ENCODE measurements around the gene HAUS3. TPM values are rescaled to one million over a fixed set of nuclear protein-coding genes. Genes with fewer than 3 reads are reported as not detected.

HAUS3 gene
- total and polyA plus RNA-seq, 2 of the 8 experiments (the other 6 are each of a cell fraction or from before 2014, with no cell fraction given) = 3.2 to 14.8 TPM

DNA sequence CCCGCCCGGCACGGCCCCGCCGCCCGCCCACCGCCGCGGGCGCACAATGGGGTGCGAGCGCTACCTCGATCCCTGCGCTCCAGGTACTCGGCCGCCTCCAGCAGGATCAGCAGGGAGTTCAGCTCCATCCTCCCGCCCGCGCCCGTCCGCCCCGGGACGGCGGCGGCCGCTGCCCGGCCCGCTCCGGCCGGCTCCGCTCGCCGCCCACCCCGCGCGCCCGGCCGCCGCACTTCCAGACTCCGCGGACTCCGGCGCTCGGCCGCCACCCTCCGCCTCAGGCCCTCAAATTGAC is 19.9 kb upstream of the HAUS3 start, which contains the start of gene MXD4:
Gene MXD4, minus strand, starts transcription at position 257 of the 292 bp plus-strand sequence. Its CDS starts 129 bp downstream, at position 128.
- Histone ChIP-seq H4K20me1 (replicated peaks in 1 of 2; ENCODE audit: control insufficient read depth in 1 of 2, insufficient read depth in 2 of 2, low read length in 2 of 2) (peaks cover 0 to 6% of the 10 kb centered on the region in 2 experiments), H3K4me3 (ENCODE audit: extremely low read depth in 1 of 4, insufficient read depth in 2 of 4, low read depth in 3 of 4, low read length in 4 of 4) (peak within 1 kb of the TSS; percentile 51 to 89 (median 59)), H2AFZ (ENCODE audit: low read length) (peak within 1 kb of the TSS; percentile 29; the same call in 1 of the 2 replicates), H3K18ac (ENCODE audit: extremely low read depth, low read length) (no peak within 1 kb of the TSS; the same call in 1 of the 2 replicates), H3K79me2 (ENCODE audit: control insufficient read depth in 1 of 2, insufficient read depth in 2 of 2, low read length in 2 of 2) (no peaks in the 10 kb centered on the region), H3K79me1 (ENCODE audit: low read depth, low read length) (no peaks in the 10 kb centered on the region), H2BK20ac (ENCODE audit: low read length) (no peak within 1 kb of the TSS), H2BK12ac (ENCODE audit: low read depth, low read length) (no peak within 1 kb of the TSS), H3K9me3 (ENCODE audit: insufficient read depth in 2 of 2, low read depth in 1 of 2, low read length in 1 of 2) (no peaks in the 10 kb centered on the region), H3K9ac (replicated peaks in 1 of 4; ENCODE audit: extremely low read depth in 1 of 4, low read depth in 3 of 4, low read length in 3 of 4) (peak within 1 kb of the TSS in 3 of 4 experiments; percentile 8 to 80 (median 28); a peak in 5 of 7 replicates), H3K4me2 (ENCODE audit: insufficient read depth in 1 of 2, low read depth in 2 of 2, low read length in 2 of 2) (peak within 1 kb of the TSS; percentile 65 to 96), H2AK5ac (ENCODE audit: low read depth, low read length) (no peak within 1 kb of the TSS), H4K8ac (ENCODE audit: extremely low read depth, insufficient read depth, low read length) (peak within 1 kb of the TSS; percentile 89), H3K23me2 (ENCODE audit: low read depth, low read length) (peaks cover 10% of the 10 kb centered on the region; the same call in 1 of the 2 replicates), H2BK120ac (replicated peaks; ENCODE audit: low read depth, low read length) (no peak within 1 kb of the TSS), H3K36me3 (ENCODE audit: control insufficient read depth in 2 of 4, insufficient read depth in 4 of 4, low read length in 3 of 4) (no peaks in the 10 kb centered on the region; a peak in 1 of 8 replicates), H3K23ac (ENCODE audit: insufficient read length) (no peak within 1 kb of the TSS), H2BK5ac (ENCODE audit: low read depth, low read length) (no peak within 1 kb of the TSS), H4K5ac (ENCODE audit: insufficient read length, low read depth, low read length) (peak within 1 kb of the TSS; percentile 15), H3K56ac (replicated peaks; ENCODE audit: insufficient read length, low read depth, low read length) (no peak within 1 kb of the TSS), H3K4me1 (replicated peaks in 1 of 4; ENCODE audit: control insufficient read depth in 3 of 4, insufficient read depth in 4 of 4, low read length in 3 of 4) (peaks cover 0 to 9% (median 4%) of the 10 kb centered on the region in 4 experiments; a peak in 5 of 7 replicates), H2BK15ac (ENCODE audit: low read length) (no peak within 1 kb of the TSS), H3K27ac (ENCODE audit: low read depth, low read length) (0 out of 2 replicates have a peak within 1 kb of the TSS, but pooled peaks have one; percentile 7), H3K4ac (replicated peaks; ENCODE audit: insufficient read length, low read depth, low read length) (no peak within 1 kb of the TSS), H3K27me3 (replicated peaks in 1 of 4; ENCODE audit: control insufficient read depth in 3 of 4, extremely low read depth in 1 of 4, insufficient read depth in 3 of 4, low read length in 3 of 4) (no peaks in the 10 kb centered on the region), H3K14ac (ENCODE audit: insufficient read length) (no peak within 1 kb of the TSS), H4K91ac (replicated peaks; ENCODE audit: insufficient read length, low read length) (peak within 1 kb of the TSS; percentile 10)
- POLR2A ChIA-PET (ENCODE audit: partially characterized antibody) = interaction anchor here (1.0 to 1.3 kb wide), 3 partner anchors 73 to 207 kb away, joined by 3 to 7 read pairs (median 3); partner anchors contain the start of gene RNF4
- no peak for TF ChIP-seq SP1 (IDR thresholded peaks at IDR 0.05; ENCODE audit: low read depth, low read length)
- TF ChIP-seq TCF12 (IDR thresholded peaks at IDR 0.05; ENCODE audit: low read depth, low read length) = no peak
- peak; percentile 16 for TF ChIP-seq PHF8 (conservative IDR thresholded peaks at IDR 0.05; ENCODE audit: low read depth, low read length)
- no peak for TF ChIP-seq KDM1A (IDR thresholded peaks at IDR 0.05; ENCODE audit: borderline replicate concordance, low read length)
- DNase-seq (ENCODE audit: low read depth in 1 of 2, low spot score in 2 of 2) (no peak), FAIRE-seq (no peak)
- CTCF ChIA-PET (ENCODE audit: partially characterized antibody) = interaction anchor here (2.2 kb wide), 1 partner anchor 41 kb away, joined by 6 read pairs; no protein-coding TSS in a partner anchor
- WGBS, 2 experiments (ENCODE audit: extremely low coverage in 1 of 2, insufficient coverage in 1 of 2, insufficient read length in 1 of 2, insufficient replicate concordance in 2 of 2, low coverage in 1 of 2, low lambda C conversion rate in 2 of 2, missing lambda C conversion rate in 1 of 2) = 3% methylated on average over 16 of the region's 46 CpGs; no CpG with 5 or more reads in 1 of the 2 experiments
